GM18526 (cell line): ENCODE results near the gene PNMA1.

ENCODE experiments used
- POLR2A ChIP-seq: IDR thresholded peaks from 3 replicates; pipeline ENCODE4 v1.6.1; 2011; ENCODE audit not compliant: insufficient read length; ENCODE audit errors: extremely low read depth

The PNMA1 gene

GRCh38 chr14:73717711-73718417 lies 3.7 kb upstream of the PNMA1 start:
- TF ChIP-seq POLR2A = no peak

- no peak for TF ChIP-seq POLR2A
Measured at GRCh38 chr14:73717266-73717665, 3.1 kb upstream of the PNMA1 start.

- no peak for TF ChIP-seq POLR2A
Measured at GRCh38 chr14:73715707-73716106, 1.5 kb upstream of the PNMA1 start.

- no peak for TF ChIP-seq POLR2A
Measured at GRCh38 chr14:73714656-73715081, 485 bp upstream of the PNMA1 start.

- no peak for TF ChIP-seq POLR2A
Measured at GRCh38 chr14:73713206-73713802, 880 bp downstream of the PNMA1 start.

- no peak for TF ChIP-seq POLR2A
Measured at GRCh38 chr14:73712540-73713180, 1.5 kb downstream of the PNMA1 start.

- no peak for TF ChIP-seq POLR2A
Measured at GRCh38 chr14:73712071-73712506, 2.1 kb downstream of the PNMA1 start.

- TF ChIP-seq POLR2A = no peak
Measured at GRCh38 chr14:73710737-73711136, 3.4 kb downstream of the PNMA1 start.

GRCh38 chr14:73709904-73710469 lies 4.2 kb downstream of the PNMA1 start:
- no peak for TF ChIP-seq POLR2A

GRCh38 chr14:73700325-73700724 lies 13.9 kb downstream of the PNMA1 start:
- TF ChIP-seq POLR2A = no peak

- TF ChIP-seq POLR2A = no peak
Measured at GRCh38 chr14:73696466-73697400, 17.5 kb downstream of the PNMA1 start.

GRCh38 chr14:73695997-73696396 lies 18.2 kb downstream of the PNMA1 start:
- TF ChIP-seq POLR2A = no peak

- TF ChIP-seq POLR2A = no peak
Measured at GRCh38 chr14:73695082-73695481, 19.1 kb downstream of the PNMA1 start.

- no peak for TF ChIP-seq POLR2A
Measured at GRCh38 chr14:73694083-73694482, 20.1 kb downstream of the PNMA1 start.

GRCh38 chr14:73686901-73687300 lies 27.3 kb downstream of the PNMA1 start:
- TF ChIP-seq POLR2A = no peak
